LNCAP (cell line): Measurements from ENCODE around the gene DAB2.

ENCODE experiments used
- TF ChIP-seq, protein P1 (sequence below): fragments of 450-650 bp; IDR thresholded peaks from 2 replicates; pipeline ENCODE4 v1.5.1; 2017; ENCODE audit warnings: mild to moderate bottlenecking

The DAB2 gene

DNA sequence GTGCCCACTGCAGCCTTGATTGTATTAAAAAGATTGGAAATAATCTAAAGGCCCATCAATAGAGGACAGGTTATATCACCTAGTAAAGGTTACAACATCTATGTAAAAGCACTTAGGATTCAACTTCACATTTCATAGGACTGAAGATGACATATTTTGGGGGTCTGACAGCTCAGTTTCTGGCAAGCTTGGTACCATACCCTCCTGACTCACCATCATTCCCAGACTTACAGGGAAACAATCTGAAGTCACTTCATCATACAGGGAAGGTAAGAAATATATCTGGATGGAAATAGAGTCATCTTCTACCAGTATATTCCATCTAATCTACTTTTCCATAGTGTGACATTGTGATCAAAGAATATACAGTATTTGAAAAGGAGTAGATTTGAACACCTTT is 28.8 kb upstream of the DAB2 start:
- TF ChIP-seq, protein P1, sequence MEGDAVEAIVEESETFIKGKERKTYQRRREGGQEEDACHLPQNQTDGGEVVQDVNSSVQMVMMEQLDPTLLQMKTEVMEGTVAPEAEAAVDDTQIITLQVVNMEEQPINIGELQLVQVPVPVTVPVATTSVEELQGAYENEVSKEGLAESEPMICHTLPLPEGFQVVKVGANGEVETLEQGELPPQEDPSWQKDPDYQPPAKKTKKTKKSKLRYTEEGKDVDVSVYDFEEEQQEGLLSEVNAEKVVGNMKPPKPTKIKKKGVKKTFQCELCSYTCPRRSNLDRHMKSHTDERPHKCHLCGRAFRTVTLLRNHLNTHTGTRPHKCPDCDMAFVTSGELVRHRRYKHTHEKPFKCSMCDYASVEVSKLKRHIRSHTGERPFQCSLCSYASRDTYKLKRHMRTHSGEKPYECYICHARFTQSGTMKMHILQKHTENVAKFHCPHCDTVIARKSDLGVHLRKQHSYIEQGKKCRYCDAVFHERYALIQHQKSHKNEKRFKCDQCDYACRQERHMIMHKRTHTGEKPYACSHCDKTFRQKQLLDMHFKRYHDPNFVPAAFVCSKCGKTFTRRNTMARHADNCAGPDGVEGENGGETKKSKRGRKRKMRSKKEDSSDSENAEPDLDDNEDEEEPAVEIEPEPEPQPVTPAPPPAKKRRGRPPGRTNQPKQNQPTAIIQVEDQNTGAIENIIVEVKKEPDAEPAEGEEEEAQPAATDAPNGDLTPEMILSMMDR: no peak

DNA sequence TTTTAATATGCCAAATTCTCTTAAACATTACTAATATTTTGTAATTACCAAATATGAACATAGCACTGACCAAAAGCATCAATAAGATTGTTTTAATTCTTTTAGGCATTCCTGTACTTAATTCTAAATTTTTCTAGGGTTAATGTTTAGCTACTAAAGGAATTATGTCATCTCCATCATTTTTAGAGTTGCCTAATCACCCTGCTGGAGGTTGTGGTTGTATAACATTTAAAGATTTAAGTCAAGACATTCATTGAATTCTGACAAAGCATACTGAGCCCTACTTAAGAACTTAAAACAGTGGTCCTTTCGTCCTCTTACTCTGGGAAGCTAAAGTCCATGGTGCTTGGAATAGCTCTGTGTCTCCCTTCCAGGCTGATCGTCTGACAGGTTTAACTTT is 28.1 kb upstream of the DAB2 start:
- TF ChIP-seq, protein P1: no peak

DNA sequence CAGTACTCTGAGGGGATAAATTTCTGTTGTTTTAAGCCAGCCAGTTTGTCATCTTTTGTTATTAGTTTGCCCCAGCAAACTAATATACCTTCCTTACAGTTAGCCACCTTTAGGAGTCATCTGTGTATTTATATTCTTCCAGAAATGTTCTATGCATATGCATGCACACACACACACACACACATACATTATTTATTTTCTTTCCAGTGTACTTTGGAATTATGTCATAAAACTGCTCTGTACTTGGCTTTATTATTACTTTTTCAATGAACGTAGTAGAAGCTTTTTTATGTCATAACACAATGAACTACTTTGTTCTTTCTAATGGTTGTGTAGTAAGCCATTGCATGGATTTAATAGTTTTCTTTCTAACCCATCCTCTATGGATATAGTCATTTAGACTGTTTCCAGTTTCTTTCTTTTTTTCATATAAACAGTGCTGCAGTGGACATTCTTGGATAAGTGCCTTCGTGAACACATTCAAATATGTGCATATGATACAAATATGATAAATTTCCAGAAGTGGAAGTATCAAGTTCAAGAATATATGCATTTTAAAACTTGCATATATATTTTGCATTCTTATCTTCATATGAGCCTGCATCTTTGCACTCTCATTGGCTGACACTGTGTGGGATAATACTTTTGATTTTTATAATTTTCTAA is 26.6 kb upstream of the DAB2 start:
- TF ChIP-seq, protein P1: no peak

DNA sequence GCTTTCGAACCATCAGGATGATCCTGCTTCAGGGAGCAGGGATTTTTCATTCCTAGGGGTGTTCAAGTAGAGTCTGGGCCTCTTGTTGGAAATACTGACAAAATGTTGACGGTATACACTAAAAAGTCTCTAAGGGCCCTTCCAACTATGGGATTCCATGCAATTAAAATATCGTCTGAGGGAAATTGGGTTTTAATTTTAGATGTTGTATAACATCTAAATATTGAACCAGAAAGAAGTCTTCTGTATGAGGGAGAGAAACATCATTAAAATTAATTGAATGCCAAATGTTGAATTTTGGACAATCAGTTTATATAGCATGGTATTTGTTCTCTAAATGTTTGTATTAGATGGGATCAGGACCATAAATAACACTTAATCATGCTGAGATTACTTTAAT is 25.7 kb upstream of the DAB2 start:
- TF ChIP-seq, protein P1: no peak

DNA sequence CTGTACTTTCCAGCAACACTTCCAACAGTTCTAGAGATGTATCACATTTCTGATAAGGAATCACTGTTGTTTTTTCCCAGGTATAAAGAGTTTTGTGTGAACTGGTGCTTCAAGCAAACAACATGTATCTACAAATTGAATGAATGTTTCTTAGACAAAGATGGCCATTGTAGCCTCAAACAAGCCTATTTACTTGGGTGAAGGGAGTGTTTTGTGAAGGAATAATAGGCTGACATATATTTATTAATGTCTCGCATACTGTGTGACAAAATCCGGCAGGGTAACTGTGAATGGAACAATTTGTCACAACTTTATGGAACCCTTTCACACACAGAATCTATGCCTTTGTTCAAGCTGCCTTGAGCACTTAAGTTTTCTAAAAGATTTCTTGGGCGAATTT is 24.8 kb upstream of the DAB2 start:
- TF ChIP-seq, protein P1: no peak

DNA sequence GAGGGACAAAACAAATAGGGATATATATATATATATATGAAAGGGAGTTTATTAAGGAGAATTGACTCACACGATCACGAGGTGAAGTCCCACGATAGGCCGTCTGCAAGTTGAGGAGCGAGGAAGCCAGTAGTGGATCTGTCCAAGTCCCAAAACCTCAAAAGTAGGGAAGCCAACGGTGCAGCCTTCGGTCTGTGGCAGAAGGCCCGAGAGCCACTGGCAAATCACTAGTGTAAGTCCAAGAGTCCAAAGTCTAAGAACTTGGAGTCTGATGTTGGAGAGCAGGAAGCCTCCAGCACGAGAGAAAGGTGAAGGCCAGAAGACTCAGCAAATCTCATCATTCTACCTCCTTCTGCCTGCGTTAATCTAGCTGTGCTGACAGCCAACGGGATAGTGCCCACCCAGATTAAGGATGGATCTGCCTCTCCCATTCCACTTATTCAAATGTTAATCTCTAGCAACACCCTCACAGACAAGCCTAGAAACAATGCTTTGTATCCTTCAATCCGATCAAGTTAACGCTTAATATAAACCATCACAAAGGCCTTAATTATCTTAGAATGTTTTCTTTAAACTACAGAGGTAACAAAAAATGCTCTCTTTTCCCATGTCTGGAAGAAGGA is 23.8 kb upstream of the DAB2 start:
- TF ChIP-seq, protein P1: no peak

DNA sequence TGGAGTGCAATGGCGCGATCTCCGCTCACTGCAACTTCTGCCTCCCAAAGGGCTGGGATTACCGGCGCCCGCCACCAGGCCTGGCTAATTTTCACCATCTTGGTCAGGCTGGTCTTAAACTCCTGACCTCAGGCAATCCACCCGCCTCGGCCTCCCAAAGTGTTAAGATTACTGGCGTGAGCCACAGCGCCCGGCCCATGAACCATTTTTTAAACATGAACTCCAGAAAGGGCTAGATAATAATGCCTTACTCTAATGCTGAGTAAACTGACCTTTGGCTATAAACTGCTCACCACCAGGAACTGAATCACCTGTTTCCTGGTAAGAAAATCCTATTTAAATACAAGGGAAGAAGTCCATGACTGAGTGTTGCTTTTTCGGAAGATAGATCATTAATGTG is 23.2 kb upstream of the DAB2 start:
- TF ChIP-seq, protein P1: no peak
